ENCODE measurements around the gene CEP44. TPM values are rescaled to one million over a fixed set of nuclear protein-coding genes. Genes with fewer than 3 reads are reported as not detected.

CEP44 gene
- total and polyA plus RNA-seq, 2 donors, result 13.9 to 17.1 TPM

- Histone ChIP-seq H3K27ac (ENCODE audit: low read depth in 1 of 2, low read length in 1 of 2) (no peak overlapping the region), H3K4me1 (ENCODE audit: control insufficient read depth in 2 of 2, insufficient read depth in 2 of 2, low read length in 2 of 2) (no peaks in the 10 kb centered on the region), H3K9me3 (ENCODE audit: control insufficient read depth in 2 of 2, insufficient read depth in 1 of 2, low read length in 1 of 2) (no peaks in the 10 kb centered on the region), H3K4me3 (ENCODE audit: low read length in 2 of 2) (no peak overlapping the region), H3K36me3 (ENCODE audit: control insufficient read depth in 2 of 2, insufficient read depth in 2 of 2, low read length in 1 of 2) (peaks cover 0 to 3% of the 10 kb centered on the region in 2 donors), H3K27me3 (ENCODE audit: control insufficient read depth in 2 of 2, insufficient read depth in 1 of 2, low read length in 1 of 2) (no peaks in the 10 kb centered on the region)
- no peak for DNase-seq (ENCODE audit: low read depth in 6 of 9, low spot score in 9 of 9)
- 96% methylated on average over 1 of the region's 1 CpG for WGBS
Observed at GRCh38 chr4:174324236-174324635, 40.5 kb downstream of the CEP44 start.

GRCh38 chr4:174324725-174325124, 41.0 kb downstream of the CEP44 start:
- Histone ChIP-seq H3K27ac (ENCODE audit: low read depth in 1 of 2, low read length in 1 of 2) (no peak overlapping the region), H3K36me3 (ENCODE audit: control insufficient read depth in 2 of 2, insufficient read depth in 2 of 2, low read length in 1 of 2) (peaks cover 0 to 3% of the 10 kb centered on the region in 2 donors), H3K4me3 (ENCODE audit: low read length in 2 of 2) (no peak overlapping the region), H3K27me3 (ENCODE audit: control insufficient read depth in 2 of 2, insufficient read depth in 1 of 2, low read length in 1 of 2) (no peaks in the 10 kb centered on the region), H3K4me1 (ENCODE audit: control insufficient read depth in 2 of 2, insufficient read depth in 2 of 2, low read length in 2 of 2) (no peaks in the 10 kb centered on the region), H3K9me3 (ENCODE audit: control insufficient read depth in 2 of 2, insufficient read depth in 1 of 2, low read length in 1 of 2) (no peaks in the 10 kb centered on the region)
- DNase-seq (ENCODE audit: low read depth in 6 of 9, low spot score in 9 of 9), result no peak
- WGBS, result 97% methylated on average over 2 of the region's 2 CpGs

- Histone ChIP-seq H3K4me3 (ENCODE audit: low read length in 2 of 2) (no peak overlapping the region), H3K27ac (ENCODE audit: low read depth in 1 of 2, low read length in 1 of 2) (no peak overlapping the region), H3K9me3 (ENCODE audit: control insufficient read depth in 2 of 2, insufficient read depth in 1 of 2, low read length in 1 of 2) (no peaks in the 10 kb centered on the region), H3K27me3 (ENCODE audit: control insufficient read depth in 2 of 2, insufficient read depth in 1 of 2, low read length in 1 of 2) (no peaks in the 10 kb centered on the region), H3K4me1 (ENCODE audit: control insufficient read depth in 2 of 2, insufficient read depth in 2 of 2, low read length in 2 of 2) (no peaks in the 10 kb centered on the region), H3K36me3 (ENCODE audit: control insufficient read depth in 2 of 2, insufficient read depth in 2 of 2, low read length in 1 of 2) (peaks cover 0 to 3% of the 10 kb centered on the region in 2 donors)
- WGBS, result 96% methylated on average over 4 of the region's 4 CpGs
- DNase-seq (ENCODE audit: low read depth in 6 of 9, low spot score in 9 of 9), result no peak
Observed at GRCh38 chr4:174332741-174333493, 49.2 kb downstream of the CEP44 start.

- 97% methylated on average over 3 of the region's 3 CpGs for WGBS
- Histone ChIP-seq H3K4me1 (ENCODE audit: control insufficient read depth in 2 of 2, insufficient read depth in 2 of 2, low read length in 2 of 2) (no peaks in the 10 kb centered on the region), H3K9me3 (ENCODE audit: control insufficient read depth in 2 of 2, insufficient read depth in 1 of 2, low read length in 1 of 2) (no peaks in the 10 kb centered on the region), H3K36me3 (ENCODE audit: control insufficient read depth in 2 of 2, insufficient read depth in 2 of 2, low read length in 1 of 2) (peaks cover 0 to 3% of the 10 kb centered on the region in 2 donors), H3K4me3 (ENCODE audit: low read length in 2 of 2) (no peak overlapping the region), H3K27me3 (ENCODE audit: control insufficient read depth in 2 of 2, insufficient read depth in 1 of 2, low read length in 1 of 2) (no peaks in the 10 kb centered on the region), H3K27ac (ENCODE audit: low read depth in 1 of 2, low read length in 1 of 2) (no peak overlapping the region)
- DNase-seq (ENCODE audit: low read depth in 6 of 9, low spot score in 9 of 9), result no peak
Observed at GRCh38 chr4:174334628-174335027, 50.9 kb downstream of the CEP44 start.

GRCh38 chr4:174340714-174341113, 57.0 kb downstream of the CEP44 start:
- H3K4me3 ChIP-seq (ENCODE audit: low read length in 2 of 2), result no peak overlapping the region
- no peak overlapping the region for H3K27ac ChIP-seq (ENCODE audit: low read depth in 1 of 2, low read length in 1 of 2)
- DNase-seq (ENCODE audit: low read depth in 6 of 9, low spot score in 9 of 9), result no peak
- no peaks in the 10 kb centered on the region for H3K9me3 ChIP-seq (ENCODE audit: control insufficient read depth in 2 of 2, insufficient read depth in 1 of 2, low read length in 1 of 2)
- 99% methylated on average over 2 of the region's 2 CpGs for WGBS
- no peaks in the 10 kb centered on the region for H3K4me1 ChIP-seq (ENCODE audit: control insufficient read depth in 2 of 2, insufficient read depth in 2 of 2, low read length in 2 of 2)
- H3K27me3 ChIP-seq (ENCODE audit: control insufficient read depth in 2 of 2, insufficient read depth in 1 of 2, low read length in 1 of 2), result no peaks in the 10 kb centered on the region
- no peaks in the 10 kb centered on the region for H3K36me3 ChIP-seq (ENCODE audit: control insufficient read depth in 2 of 2, insufficient read depth in 2 of 2, low read length in 1 of 2)

GRCh38 chr4:174349156-174349555, 65.4 kb downstream of the CEP44 start:
- H3K27me3 ChIP-seq (ENCODE audit: control insufficient read depth in 2 of 2, insufficient read depth in 1 of 2, low read length in 1 of 2), result no peaks in the 10 kb centered on the region
- no peaks in the 10 kb centered on the region for H3K36me3 ChIP-seq (ENCODE audit: control insufficient read depth in 2 of 2, insufficient read depth in 2 of 2, low read length in 1 of 2)
- DNase-seq (ENCODE audit: low read depth in 6 of 9, low spot score in 9 of 9), result no peak
- no peaks in the 10 kb centered on the region for H3K9me3 ChIP-seq (ENCODE audit: control insufficient read depth in 2 of 2, insufficient read depth in 1 of 2, low read length in 1 of 2)
- 100% methylated on average over 1 of the region's 1 CpG for WGBS
- no peak overlapping the region for H3K27ac ChIP-seq (ENCODE audit: low read depth in 1 of 2, low read length in 1 of 2)
- no peaks in the 10 kb centered on the region for H3K4me1 ChIP-seq (ENCODE audit: control insufficient read depth in 2 of 2, insufficient read depth in 2 of 2, low read length in 2 of 2)
- no peak overlapping the region for H3K4me3 ChIP-seq (ENCODE audit: low read length in 2 of 2)

GRCh38 chr4:174352061-174352819, 68.5 kb downstream of the CEP44 start:
- Histone ChIP-seq H3K4me3 (ENCODE audit: low read length in 2 of 2) (no peak overlapping the region), H3K9me3 (ENCODE audit: control insufficient read depth in 2 of 2, insufficient read depth in 1 of 2, low read length in 1 of 2) (no peaks in the 10 kb centered on the region), H3K27ac (ENCODE audit: low read depth in 1 of 2, low read length in 1 of 2) (no peak overlapping the region), H3K4me1 (ENCODE audit: control insufficient read depth in 2 of 2, insufficient read depth in 2 of 2, low read length in 2 of 2) (no peaks in the 10 kb centered on the region), H3K36me3 (ENCODE audit: control insufficient read depth in 2 of 2, insufficient read depth in 2 of 2, low read length in 1 of 2) (no peaks in the 10 kb centered on the region), H3K27me3 (ENCODE audit: control insufficient read depth in 2 of 2, insufficient read depth in 1 of 2, low read length in 1 of 2) (no peaks in the 10 kb centered on the region)
- WGBS, result 26% methylated on average over 5 of the region's 5 CpGs
- peak in 1 of 9 donors; percentile 11 for DNase-seq (ENCODE audit: low read depth in 6 of 9, low spot score in 9 of 9)

GRCh38 chr4:174357321-174357720, 73.6 kb downstream of the CEP44 start:
- no peaks in the 10 kb centered on the region for H3K9me3 ChIP-seq (ENCODE audit: control insufficient read depth in 2 of 2, insufficient read depth in 1 of 2, low read length in 1 of 2)
- WGBS, result 92% methylated on average over 4 of the region's 4 CpGs
- H3K27me3 ChIP-seq (ENCODE audit: control insufficient read depth in 2 of 2, insufficient read depth in 1 of 2, low read length in 1 of 2), result no peaks in the 10 kb centered on the region
- H3K4me1 ChIP-seq (ENCODE audit: control insufficient read depth in 2 of 2, insufficient read depth in 2 of 2, low read length in 2 of 2), result no peaks in the 10 kb centered on the region
- no peak for DNase-seq (ENCODE audit: low read depth in 6 of 9, low spot score in 9 of 9)
- H3K36me3 ChIP-seq (ENCODE audit: control insufficient read depth in 2 of 2, insufficient read depth in 2 of 2, low read length in 1 of 2), result no peaks in the 10 kb centered on the region
- no peak overlapping the region for H3K27ac ChIP-seq (ENCODE audit: low read depth in 1 of 2, low read length in 1 of 2)
- H3K4me3 ChIP-seq (ENCODE audit: low read length in 2 of 2), result no peak overlapping the region

- 70% methylated on average over 1 of the region's 1 CpG for WGBS
- Histone ChIP-seq H3K36me3 (ENCODE audit: control insufficient read depth in 2 of 2, insufficient read depth in 2 of 2, low read length in 1 of 2) (no peaks in the 10 kb centered on the region), H3K4me1 (ENCODE audit: control insufficient read depth in 2 of 2, insufficient read depth in 2 of 2, low read length in 2 of 2) (no peaks in the 10 kb centered on the region), H3K4me3 (ENCODE audit: low read length in 2 of 2) (no peak overlapping the region), H3K27me3 (ENCODE audit: control insufficient read depth in 2 of 2, insufficient read depth in 1 of 2, low read length in 1 of 2) (no peaks in the 10 kb centered on the region), H3K27ac (ENCODE audit: low read depth in 1 of 2, low read length in 1 of 2) (no peak overlapping the region), H3K9me3 (ENCODE audit: control insufficient read depth in 2 of 2, insufficient read depth in 1 of 2, low read length in 1 of 2) (no peaks in the 10 kb centered on the region)
- no peak for DNase-seq (ENCODE audit: low read depth in 6 of 9, low spot score in 9 of 9)
Observed at GRCh38 chr4:174358410-174358809, 74.7 kb downstream of the CEP44 start.
